Transverse colon (tissue), 4 donors: ENCODE results near the gene CCDC85C.

Experiments
- CTCF ChIP-seq, 5 experiments: fragments of 200-600 bp in 3 of 5; fragments of 450-650 bp in 2 of 5; sonication (generic) in 3 of 5; IDR thresholded peaks; 1 replicate in 2 of 5; 2 replicates in 3 of 5; pipeline ENCODE4 v1.5.1; 2016 to 2017; ENCODE audit warnings: antibody characterized with exemption in 5 of 5, inconsistent platforms in 3 of 5, mild to moderate bottlenecking in 2 of 5, moderate library complexity in 1 of 5
- POLR2A ChIP-seq: fragments of 450-650 bp; IDR thresholded peaks from one replicate; pipeline ENCODE4 v1.6.1; 2016; ENCODE audit warnings: antibody characterized with exemption, mild to moderate bottlenecking, moderate library complexity
- POLR2AphosphoS5 ChIP-seq, 3 donors: sonication (generic); formaldehyde crosslinking; IDR thresholded peaks; one replicate each; pipeline ENCODE4 v1.6.1; 2016; ENCODE audit warnings: antibody characterized with exemption in 3 of 3

GRCh38 chr14:99626041-99626648 lies 22.1 kb upstream of the CCDC85C start:
- TF ChIP-seq POLR2AphosphoS5 (IDR thresholded peaks at IDR 0.05) (no peak), POLR2A (no peak), CTCF (IDR thresholded peaks at IDR 0.05) (no peak)
